NCI-H1417 treated with DMSO at 0.1 percent for 48 hours (cell line): ENCODE measurements around the gene KCNJ6.

ENCODE experiments used
- DNase-seq: peaks from one replicate; lab custom pipeline; 2025; lab: John Stamatoyannopoulos, UW

Gene KCNJ6

DNA sequence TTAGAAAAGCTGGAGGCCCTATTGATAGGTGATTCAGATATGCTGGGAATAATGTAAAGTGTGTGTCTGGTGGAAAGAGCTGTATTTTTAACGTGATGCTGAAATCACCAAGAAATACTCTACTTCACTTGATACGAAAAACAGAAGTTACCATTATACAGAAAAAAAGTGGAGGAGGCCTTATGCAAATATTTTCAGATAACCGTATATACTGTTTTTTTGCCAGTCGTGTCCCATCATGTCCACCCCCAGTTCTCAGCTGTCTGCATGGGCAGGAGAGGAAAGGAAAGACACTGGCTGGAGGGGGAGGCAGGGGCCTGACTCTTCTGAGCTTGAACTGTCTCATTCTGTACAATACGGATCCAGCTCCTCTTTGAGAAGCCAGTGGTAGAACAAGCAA, 51.1 kb downstream of the KCNJ6 start:
- no peak for DNase-seq

DNA sequence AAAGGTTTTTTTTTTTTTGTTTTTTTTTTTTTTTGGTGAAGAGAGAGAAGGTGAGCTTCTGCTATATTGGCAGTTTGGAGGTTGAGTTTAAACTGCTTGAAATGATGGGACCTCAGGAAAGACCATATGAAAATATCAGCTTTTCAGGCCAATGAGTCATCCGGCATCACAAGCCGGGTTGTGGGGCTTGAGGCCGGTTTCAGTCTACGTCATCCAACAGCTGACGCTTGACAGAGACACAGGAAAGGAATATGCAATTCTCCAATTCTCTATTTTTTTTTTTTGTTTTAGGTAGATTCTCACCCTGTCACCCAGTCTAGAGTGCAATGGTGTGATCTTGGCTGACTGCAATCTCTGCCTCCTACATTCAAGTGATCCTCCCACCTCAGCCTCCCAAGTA, 52.4 kb downstream of the KCNJ6 start:
- no peak for DNase-seq

DNA sequence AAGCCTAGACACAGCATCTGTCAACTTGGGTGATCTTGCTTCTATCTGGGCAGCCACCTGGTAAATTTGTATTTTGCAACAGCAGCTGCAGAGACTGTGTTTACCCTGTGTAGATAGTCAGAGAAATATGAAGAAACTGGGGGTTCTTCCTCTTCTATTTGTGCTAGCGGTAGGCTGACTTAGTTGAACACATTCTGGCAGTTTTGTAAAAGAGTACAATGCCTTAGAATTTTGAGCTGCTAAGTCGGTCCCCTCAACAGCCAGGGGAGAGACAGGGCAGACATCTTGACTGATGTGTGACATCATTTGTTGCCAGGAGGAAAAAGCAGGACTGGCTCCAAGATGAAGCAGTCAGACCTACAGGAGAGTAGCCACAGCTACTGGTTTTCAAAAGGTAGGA, 53.7 kb downstream of the KCNJ6 start:
- DNase-seq: no peak

DNA sequence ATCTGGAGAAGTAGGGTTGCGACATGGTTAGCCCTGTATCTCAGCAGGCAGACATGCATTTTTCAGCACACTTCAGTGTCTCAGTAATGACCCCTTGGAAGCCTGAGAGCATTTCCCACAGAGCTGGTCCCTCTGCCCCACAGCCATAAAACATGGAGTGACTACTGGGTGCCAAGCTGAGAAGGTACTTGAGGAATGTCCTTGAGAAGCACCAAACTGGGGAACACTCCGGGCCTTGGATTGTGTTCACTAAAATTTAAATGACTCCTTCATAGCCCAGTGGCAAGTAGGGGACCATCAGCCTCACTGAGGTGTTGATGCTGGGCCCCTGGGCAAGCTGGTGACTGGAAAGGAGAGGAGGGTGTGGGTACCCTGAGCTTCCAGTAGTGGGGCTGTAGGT, 54.7 kb downstream of the KCNJ6 start:
- no peak for DNase-seq

DNA sequence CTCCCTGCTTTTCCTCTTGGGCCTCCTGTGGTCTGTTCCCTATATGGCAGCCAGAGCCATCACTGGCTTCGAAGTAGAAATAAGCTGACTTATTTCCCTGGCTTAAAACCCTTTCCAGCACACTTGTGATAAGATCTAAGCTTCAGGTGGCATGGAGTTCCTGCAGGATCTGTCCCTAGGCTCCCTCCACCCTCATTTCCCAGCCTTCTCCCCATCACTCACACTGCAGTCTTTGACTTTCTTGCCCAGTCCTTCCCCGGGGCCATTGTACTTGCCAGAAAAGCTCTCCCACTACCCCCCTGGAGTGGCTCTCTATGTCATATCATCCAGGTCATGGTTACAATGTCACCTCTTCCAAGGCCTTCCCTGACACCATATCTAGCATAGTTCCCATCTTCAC, 55.8 kb downstream of the KCNJ6 start:
- DNase-seq: no peak

DNA sequence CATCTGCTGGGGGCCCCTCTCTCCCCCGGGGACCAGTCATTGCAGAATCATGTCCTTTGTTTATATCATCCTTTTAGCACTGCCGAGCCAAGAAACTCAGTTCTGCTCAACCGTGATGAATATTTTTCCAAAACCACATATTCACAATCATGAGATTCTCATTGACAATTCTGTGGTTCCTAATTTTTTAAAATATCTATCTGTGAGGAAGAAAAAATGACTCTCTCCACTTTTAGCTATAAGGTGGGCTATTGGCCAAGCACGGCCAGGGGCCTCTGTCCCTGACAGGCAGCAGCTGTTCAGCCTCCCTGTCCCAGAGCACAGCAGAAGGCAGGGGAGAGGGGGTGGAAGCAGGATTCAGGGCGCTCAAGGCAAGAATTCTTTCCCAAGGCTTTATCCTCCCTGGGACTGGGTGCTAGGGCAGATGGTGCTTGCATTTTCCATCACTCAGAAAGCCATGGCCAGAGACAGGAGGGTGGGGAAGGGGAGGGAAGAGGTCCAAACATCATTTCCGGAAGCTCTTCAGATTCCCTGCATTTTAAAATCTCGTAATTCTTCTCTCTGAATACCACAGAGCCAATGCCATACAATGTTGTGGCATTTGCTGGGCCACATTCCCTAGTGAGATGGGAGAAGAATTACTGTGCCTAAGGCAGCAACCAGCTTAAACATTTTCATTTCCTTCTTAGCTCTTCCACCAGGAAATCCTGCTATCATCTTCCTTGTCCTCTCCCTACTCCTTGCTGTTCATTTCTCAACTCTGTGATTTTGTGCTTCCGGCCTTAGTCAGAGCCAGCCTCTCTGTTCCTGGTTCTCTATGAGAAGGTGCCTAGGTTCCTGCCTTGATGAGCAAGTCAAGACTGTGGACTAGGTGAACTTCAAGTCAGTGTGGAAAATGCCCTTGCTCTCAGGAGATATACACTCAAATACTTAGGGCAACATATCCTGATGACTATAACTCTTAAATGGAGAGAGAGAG, 60.3 kb downstream of the KCNJ6 start:
- DNase-seq: no peak

DNA sequence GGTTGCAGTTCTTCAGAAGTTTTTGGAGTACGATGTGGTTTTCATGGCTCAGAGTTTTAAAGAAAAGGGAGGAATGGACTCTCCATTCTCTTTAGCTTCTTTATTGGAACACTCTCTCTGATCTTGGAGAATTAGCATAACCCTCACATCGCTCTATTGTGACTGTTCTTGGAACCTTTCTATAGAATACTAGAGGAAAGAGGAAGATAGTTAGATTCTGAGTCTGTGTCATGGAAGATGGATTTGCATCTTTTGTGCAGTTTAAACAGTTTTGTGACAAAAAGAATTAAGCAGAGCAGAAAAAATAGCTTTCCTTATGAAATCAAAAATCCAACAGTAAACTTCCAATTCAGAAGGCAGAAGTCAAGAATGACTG, 61.0 kb downstream of the KCNJ6 start:
- no peak for DNase-seq

DNA sequence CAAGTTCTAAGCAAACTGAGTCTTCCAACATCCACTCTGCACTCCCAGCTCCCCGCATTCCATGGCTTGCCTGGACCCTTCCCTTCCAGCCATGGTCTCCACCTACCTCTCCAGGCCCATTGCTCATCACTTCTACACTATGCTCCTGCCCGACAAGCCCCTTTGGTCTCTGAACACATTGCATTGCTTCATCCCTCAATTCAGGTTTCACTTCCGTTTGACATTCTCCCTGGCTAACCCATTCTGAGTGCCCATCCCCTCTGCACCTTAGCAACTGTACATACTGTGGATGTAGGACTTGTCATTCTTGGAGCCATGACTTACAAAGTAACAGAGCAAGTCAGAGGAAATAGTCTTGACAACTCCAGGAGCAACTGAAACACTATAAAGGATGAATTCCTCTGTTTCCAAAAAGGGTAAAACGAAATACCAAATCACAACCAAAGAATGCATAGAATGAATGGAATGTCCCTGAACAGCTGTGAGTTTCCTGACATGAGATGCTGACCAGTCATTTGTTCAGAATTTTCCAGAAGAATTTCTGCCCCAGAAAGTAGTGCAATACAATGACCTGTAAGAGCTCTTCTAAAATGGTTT, 66.7 kb downstream of the KCNJ6 start:
- no peak for DNase-seq

DNA sequence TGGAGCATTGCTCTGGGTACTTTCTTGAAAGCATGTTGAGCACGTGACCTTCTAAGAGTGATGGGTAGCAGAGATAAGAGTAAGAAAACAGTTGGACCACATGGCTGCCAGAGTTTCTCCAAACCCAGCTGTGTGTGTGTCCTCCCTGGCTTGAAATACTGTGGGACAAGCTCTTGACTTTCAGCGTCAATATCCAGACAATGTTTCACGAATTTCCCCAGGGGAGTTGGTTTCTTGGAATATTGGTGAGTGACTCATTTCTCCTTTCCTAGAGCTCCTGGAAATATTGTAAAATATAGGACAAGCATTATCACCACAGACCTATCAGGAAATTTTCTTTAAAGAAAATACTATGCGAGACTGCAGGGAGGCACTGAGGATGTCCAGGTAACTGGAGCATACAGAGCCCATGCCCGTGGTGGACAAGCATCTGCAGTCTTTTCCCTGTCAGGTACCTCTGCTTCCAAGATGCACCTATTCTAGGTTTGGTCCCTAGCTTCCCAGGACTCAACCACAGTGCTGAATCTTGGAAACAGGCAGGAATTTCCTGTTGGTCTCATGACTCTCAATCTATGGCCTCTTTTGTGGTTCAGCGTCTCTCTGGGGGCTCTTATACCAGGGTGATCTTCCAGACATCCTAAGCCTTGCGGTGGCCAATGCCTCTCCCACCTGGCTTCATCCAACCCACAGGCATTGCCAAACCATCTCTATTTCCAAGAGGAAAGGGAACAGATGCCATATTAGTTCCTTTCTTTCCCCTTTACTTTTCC, 67.4 kb downstream of the KCNJ6 start:
- DNase-seq: no peak

DNA sequence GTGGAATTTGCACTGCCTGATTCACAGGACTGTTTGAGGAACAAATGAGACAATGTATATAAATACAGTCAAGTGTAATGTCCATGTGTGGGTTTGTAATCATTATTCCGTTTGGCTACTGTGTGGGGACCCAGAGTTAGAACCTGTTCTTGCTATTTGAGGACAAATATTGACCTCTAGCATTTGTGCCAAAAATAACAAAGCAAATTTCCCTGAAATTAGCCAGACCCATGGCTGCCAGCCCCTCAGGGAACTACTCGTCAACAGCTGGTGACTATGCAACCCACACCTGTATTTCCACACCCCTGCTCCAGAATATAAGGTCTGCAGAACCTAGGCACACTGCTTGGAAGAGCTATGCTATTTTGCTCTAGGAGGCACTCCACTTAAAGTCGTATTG, 70.7 kb downstream of the KCNJ6 start:
- DNase-seq: no peak

DNA sequence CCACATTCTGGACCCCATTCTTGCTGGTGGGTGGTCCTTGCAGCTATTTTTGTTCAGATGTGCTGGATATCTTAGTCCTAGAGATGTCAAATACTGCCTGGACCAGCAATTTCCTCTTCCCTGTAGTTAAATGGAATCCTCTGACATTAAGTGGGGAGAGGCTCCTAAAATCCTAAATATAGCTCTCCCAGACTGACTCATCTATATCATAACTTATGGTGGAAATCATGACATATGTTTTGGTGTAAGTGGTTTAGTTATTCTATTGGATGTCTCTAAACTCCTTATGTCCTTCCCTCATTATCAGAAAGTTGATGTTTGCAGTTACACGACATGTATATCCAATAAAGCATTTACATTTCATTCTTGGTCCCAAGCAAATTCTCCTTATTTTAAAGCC, 73.1 kb downstream of the KCNJ6 start:
- DNase-seq: no peak

DNA sequence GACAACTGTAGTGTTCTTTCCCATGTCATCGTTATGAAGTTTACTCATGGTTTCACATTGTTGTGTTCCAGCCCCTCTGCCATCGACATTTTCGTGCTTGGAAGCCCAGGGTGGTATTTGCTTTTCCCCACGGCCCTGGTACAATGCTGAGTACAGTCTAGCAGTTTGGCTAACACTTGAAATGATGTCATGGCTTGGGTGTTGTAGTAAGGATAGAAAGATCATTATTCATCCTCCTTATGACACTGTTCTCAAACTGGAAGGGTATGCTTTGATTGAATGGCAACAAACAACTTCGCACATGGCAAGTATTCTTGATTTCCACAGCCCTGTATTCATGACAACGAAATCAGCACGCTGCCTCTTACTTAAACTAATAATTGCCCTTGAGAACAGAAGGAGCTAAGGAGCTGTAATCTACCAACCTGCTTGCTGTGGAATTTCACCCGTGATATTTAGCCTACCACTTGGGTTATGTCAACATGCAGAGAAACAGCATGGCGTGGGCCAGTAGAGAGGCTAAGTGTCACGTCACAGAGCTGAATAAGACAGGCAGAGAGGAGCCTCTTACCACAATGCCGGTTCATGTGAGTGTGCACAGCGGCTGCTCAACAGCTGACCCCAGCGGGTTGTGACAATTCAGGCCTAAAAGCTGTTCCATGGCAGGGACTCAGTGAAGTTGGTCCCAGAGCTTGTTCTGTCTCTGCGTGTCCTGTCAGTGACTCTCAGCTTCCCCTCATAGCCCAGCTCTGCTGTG, 73.9 kb downstream of the KCNJ6 start:
- DNase-seq: no peak

DNA sequence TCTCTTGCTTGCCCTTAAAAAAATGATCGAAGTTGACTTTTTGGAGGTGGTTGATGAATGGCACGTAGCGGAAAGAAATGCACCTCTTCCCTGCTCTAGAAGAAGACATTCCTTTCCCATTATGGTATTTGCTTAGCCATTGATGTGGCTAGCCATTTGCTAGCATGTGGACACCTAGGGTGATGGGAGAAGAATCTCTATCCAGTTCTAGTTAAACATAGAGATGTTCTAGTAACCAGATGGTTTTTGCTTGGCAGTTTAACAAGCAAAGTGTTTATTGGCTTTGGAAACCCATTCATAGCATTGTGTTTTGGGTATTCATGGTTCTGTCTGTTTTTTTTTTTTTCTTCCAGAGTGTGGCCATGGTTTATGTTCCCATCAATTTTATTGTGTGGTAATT, 78.9 kb downstream of the KCNJ6 start:
- DNase-seq: no peak

DNA sequence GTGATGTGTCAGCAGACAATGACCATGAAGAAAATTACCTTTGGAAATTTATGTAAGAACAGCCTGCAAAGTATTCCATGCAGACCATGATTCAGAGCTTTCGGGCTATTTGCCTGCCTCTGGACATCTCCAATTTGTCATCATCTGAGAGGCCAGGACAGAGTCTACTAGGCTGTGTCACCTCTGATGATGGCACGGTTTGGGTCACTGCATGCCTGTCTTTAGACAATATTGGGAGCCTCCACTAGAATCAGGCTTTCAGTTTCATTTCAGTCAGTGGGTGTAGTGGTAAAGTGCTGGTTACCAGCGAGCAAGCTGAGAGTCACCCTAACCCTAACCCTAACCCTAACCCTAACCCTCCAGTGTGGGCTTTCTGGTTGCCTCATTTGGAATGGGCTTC, 80.8 kb downstream of the KCNJ6 start:
- no peak for DNase-seq

DNA sequence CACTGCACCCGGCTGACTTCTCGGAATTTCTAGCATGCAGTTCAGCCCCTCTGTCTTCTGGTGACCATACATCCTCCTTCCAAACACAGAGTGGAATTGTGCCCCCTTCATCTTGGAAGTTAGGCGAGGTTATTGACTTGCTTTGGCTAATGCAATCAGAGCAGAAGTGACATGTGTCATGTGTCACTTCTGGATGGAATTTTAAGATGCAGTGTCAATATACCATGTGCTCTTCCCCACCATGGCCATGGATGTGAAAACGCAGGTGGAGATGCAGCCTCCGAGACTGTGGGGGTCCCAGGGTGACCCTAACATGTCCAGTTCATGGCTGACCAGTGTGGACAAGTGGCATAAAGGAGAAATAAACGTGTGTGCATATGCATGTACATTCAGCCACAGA, 83.0 kb downstream of the KCNJ6 start:
- no peak for DNase-seq

DNA sequence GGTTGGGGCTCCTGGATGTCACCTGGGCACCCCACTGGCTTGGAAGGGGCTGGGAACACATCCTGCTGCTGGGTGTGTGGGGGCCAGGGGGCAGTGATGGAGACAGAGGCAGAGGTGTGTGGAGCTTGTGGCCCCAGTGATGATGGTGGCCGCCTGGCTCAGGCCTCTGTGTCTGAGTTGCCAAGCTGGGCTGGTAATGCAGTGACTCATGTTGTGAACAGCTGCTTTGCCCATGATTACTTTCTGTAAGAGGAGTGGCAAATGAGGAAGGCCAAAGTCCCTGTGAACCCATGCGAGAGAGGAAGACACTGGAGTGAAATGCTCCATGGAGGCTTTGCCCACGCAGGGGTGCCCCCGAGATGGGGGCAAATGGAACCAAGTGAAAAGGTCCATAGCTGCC, 86.8 kb downstream of the KCNJ6 start:
- no peak for DNase-seq

DNA sequence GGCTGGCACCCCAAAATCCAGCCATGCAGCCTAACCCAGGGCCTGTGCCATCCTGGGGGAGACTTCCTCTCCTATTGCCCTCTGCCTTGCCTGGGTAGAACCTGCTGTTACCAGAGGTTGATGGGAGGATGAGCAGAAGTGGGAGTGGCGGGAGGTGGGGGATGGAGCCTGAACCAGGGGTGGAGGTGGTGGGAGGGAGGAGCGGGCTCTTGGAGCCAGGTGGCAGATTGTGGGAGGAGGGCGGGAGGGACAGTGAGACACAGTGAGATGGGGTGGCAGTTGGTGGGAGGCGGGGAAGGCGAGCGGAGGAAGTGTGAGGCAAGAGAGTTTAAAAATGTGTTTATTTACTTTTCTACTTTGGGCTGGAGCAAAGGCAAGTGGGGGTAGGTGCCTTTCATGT, 87.3 kb downstream of the KCNJ6 start:
- DNase-seq: no peak

DNA sequence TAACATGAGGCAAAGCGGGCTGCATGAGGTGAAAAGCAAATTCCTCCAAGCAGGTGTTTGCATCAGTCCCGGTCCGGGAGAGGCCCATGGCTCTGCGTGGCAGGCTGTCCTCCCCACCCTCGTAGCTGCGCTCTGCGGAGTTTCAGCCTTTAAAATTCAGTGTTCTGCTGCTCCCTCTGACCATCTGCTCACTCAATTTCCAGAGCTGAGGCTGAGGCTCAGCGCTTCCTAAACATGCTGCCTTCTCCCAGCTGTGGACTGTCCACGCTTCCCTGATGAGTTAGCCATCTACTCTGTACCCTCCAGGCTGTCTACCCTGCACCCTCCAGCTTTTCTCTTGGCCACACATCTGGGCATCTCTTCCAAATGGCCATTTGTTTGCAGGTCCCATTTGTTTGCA, 87.7 kb downstream of the KCNJ6 start:
- DNase-seq: no peak

DNA sequence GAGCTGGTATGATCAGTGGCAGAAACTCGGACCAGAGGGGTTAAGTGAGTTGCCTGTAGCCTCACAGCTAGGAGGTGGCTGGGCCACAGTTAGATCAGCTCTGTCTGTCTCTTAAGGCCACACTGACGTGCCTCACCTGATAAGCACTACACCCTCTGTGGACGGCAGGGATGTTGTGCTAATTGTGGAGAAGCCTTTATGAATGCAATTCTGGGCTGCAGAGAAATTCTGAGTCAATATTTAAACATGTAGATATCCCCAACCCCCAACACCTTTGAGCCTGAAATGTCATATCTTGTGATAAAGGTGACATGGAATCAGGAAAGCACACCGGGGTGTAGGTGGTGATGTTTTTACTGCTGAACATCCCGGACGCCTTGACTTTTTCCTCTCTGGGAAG, 88.3 kb downstream of the KCNJ6 start:
- no peak for DNase-seq

DNA sequence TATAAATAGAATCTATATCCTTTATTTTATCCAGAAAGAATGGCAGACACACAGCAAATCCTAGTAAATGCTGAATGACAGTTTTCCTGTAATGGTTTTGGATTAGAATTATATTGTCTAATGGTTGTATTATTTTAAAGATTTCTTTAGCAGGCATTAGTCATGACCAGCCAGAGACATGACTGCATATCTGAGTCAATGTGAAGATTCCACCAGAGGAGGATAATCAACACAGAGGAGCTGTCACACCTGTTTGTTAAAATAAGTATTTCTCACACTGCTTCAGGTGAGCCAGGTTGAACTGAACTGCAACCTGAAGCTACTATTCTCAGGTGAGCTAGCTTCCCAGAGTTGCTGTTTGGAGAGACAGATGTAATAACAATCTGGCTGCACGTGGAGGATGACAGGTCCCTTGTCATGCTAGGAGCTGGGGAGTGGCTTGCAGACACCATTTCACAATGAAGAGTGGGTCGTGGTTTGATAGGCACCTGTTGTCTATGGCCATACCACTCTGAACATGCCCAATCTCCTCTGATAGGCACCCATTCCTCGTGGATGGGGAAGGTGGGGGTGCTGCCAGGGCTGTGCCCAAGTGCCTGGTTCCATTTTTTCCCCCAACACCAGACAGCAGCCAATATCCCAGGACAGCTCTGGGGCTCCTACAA, 94.3 kb downstream of the KCNJ6 start:
- no peak for DNase-seq

DNA sequence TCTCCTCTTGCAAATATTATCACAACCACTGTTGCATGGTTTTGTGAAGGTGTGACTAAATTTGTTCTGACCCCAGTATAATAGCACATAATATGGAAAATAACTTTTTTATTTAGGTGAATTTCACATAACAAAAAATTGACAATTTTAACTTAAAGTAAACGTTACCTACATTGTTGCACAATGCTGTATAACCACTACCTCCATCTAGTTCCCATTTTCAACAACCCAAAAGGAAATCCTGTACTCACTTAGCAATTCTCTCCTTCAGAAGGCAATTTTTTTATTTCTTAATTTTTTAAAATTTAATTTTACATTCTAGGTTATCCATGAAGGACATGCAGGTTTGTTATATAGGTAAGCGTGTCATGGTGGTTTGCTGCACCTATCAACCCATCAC, 95.2 kb downstream of the KCNJ6 start:
- no peak for DNase-seq

DNA sequence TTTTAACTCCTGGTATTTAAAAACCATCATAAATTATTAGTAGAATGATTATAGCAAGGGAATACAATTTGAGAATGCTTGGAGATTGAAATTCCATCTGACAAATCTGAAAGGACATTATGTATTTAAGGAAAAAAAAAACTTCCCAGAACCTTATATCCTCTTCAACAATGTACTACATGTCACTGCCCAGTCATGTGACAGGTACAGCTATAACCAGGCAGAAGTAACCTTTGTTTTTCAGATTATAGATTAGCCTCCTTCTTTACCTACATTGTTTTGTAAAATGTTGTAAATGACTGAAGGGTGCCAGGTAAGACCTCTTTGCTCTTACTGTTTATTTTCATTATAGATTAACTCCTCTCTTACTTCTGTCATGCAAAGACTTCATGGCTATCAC, 96.9 kb downstream of the KCNJ6 start:
- DNase-seq: no peak
